DOHH2 (cell line): ENCODE results near the gene CCDC69.

Experiments used
- H3F3A ChIP-seq: fragments of 200-600 bp; sonication (generic), shearing (Covaris generic); 2 replicates; pipeline ENCODE4 v1.6.0; 2016; ENCODE audit warnings: antibody characterized with exemption, mild to moderate bottlenecking; ENCODE audit not compliant: control insufficient read depth, insufficient read depth
- H3K27ac ChIP-seq: fragments of 200-600 bp; sonication (generic); 2 replicates; pipeline ENCODE4 v1.5.1; 2014; ENCODE audit warnings: low read depth, mild to moderate bottlenecking, low read length, moderate library complexity
- H3K27me3 ChIP-seq: fragments of 200-600 bp; sonication (generic); 2 replicates; pipeline ENCODE4 v1.6.1; 2014; ENCODE audit warnings: mild to moderate bottlenecking, low read length, mixed read lengths; ENCODE audit not compliant: control insufficient read depth
- H3K36me3 ChIP-seq: fragments of 200-600 bp; sonication (generic); 2 replicates; pipeline ENCODE4 v1.6.1; 2014; ENCODE audit warnings: mild to moderate bottlenecking, low read length, moderate library complexity, mixed read lengths; ENCODE audit not compliant: control insufficient read depth
- H3K4me1 ChIP-seq: fragments of 200-600 bp; sonication (generic); 2 replicates; pipeline ENCODE4 v1.6.1; 2014; ENCODE audit warnings: mild to moderate bottlenecking, low read length, mixed read lengths; ENCODE audit not compliant: control insufficient read depth
- H3K4me2 ChIP-seq: fragments of 200-600 bp; sonication (generic); 2 replicates; pipeline ENCODE4 v1.6.0; 2014; ENCODE audit warnings: mild to moderate bottlenecking, low read length, moderate library complexity
- H3K4me3 ChIP-seq: fragments of 200-600 bp; sonication (generic); 2 replicates; pipeline ENCODE4 v1.5.1; 2014; ENCODE audit warnings: mild to moderate bottlenecking, low read length, mixed read lengths
- H3K79me2 ChIP-seq: fragments of 200-600 bp; sonication (generic); 2 replicates; pipeline ENCODE4 v1.6.1; 2014; ENCODE audit warnings: mild to moderate bottlenecking, low read length, mixed read lengths; ENCODE audit not compliant: control insufficient read depth
- H3K9me2 ChIP-seq: fragments of 200-600 bp; sonication (generic); replicated peaks from 2 replicates; pipeline ENCODE4 v1.6.1; 2014; ENCODE audit warnings: mild to moderate bottlenecking, low read length, mixed read lengths; ENCODE audit not compliant: control insufficient read depth
- H3K9me3 ChIP-seq: fragments of 200-600 bp; sonication (generic); 2 replicates; pipeline ENCODE4 v1.6.1; 2014; ENCODE audit warnings: antibody characterized with exemption, low read length, mixed read lengths; ENCODE audit not compliant: control insufficient read depth, insufficient read depth
- H4K20me1 ChIP-seq: fragments of 200-600 bp; sonication (generic); 2 replicates; pipeline ENCODE4 v1.6.0; 2014; ENCODE audit warnings: low read depth, mild to moderate bottlenecking, antibody characterized with exemption, low read length, moderate library complexity; ENCODE audit not compliant: control insufficient read depth, insufficient read depth
- CTCF ChIP-seq: fragments of 200-600 bp; sonication (generic); IDR thresholded peaks from one replicate; pipeline ENCODE4 v1.5.1; 2014; ENCODE audit warnings: antibody characterized with exemption, mild to moderate bottlenecking, low read depth, low read length; ENCODE audit not compliant: poor library complexity, severe bottlenecking
- EZH2phosphoT487 ChIP-seq: fragments of 200-600 bp; sonication (generic); IDR thresholded peaks from 2 replicates; pipeline ENCODE4 v1.6.1; 2017; ENCODE audit warnings: borderline replicate concordance, mild to moderate bottlenecking, antibody characterized with exemption, low read length, moderate library complexity, mixed read lengths

CCDC69 gene

GRCh38 chr5:151253605-151253950 lies 29.7 kb upstream of the CCDC69 start:
- H3F3A ChIP-seq, result 0 out of 2 replicates have a peak, but pooled peaks cover 7% of the 10 kb centered on the region
- H3K27me3 ChIP-seq, result no peaks in the 10 kb centered on the region
- H3K4me2 ChIP-seq, result peak overlapping the region; percentile 93
- H3K36me3 ChIP-seq, result peaks cover 25% of the 10 kb centered on the region
- peak overlapping the region; percentile 94 for H3K4me3 ChIP-seq
- peaks cover 66% of the 10 kb centered on the region for H3K4me1 ChIP-seq
- no peaks in the 10 kb centered on the region for H4K20me1 ChIP-seq
- no peaks in the 10 kb centered on the region for H3K9me3 ChIP-seq
- peak overlapping the region; percentile 56 for H3K27ac ChIP-seq
- TF ChIP-seq EZH2phosphoT487, result no peak
- TF ChIP-seq CTCF, result no peak
- no peaks in the 10 kb centered on the region for H3K9me2 ChIP-seq
- H3K79me2 ChIP-seq, result peaks cover 56% of the 10 kb centered on the region

- peaks cover 60% of the 10 kb centered on the region for H3K4me1 ChIP-seq
- peak within 1 kb of the TSS; percentile 94 for H3K4me3 ChIP-seq
- H4K20me1 ChIP-seq, result no peaks in the 10 kb centered on the region
- H3K9me2 ChIP-seq, result no peaks in the 10 kb centered on the region
- H3K36me3 ChIP-seq, result peaks cover 19% of the 10 kb centered on the region
- H3K4me2 ChIP-seq, result peak within 1 kb of the TSS; percentile 93
- TF ChIP-seq EZH2phosphoT487 (no peak), CTCF (no peak)
- H3K27me3 ChIP-seq, result no peaks in the 10 kb centered on the region
- H3K27ac ChIP-seq, result peak within 1 kb of the TSS; percentile 77
- 0 out of 2 replicates have a peak, but pooled peaks cover 7% of the 10 kb centered on the region for H3F3A ChIP-seq
- no peaks in the 10 kb centered on the region for H3K9me3 ChIP-seq
- peaks cover 50% of the 10 kb centered on the region for H3K79me2 ChIP-seq
Measured at GRCh38 chr5:151252762-151253604, 29.1 kb upstream of the CCDC69 start, which contains the start of gene GM2A. GM2A (plus strand) TSS chr5:151253185; CDS start chr5:151253217, 32 bp downstream.

GRCh38 chr5:151251621-151252020 lies 27.7 kb upstream of the CCDC69 start:
- peak overlapping the region; percentile 53 for H3K27ac ChIP-seq

More at GRCh38 chr5:151251621-151252020, 27.7 kb upstream of the CCDC69 start:
- Histone ChIP-seq H3K79me2 (peaks cover 37% of the 10 kb centered on the region), H3K27me3 (no peaks in the 10 kb centered on the region), H3K36me3 (peaks cover 10% of the 10 kb centered on the region), H3K4me3 (peak overlapping the region; percentile 73), H4K20me1 (no peaks in the 10 kb centered on the region), H3K9me2 (no peaks in the 10 kb centered on the region), H3F3A (0 out of 2 replicates have a peak, but pooled peaks cover 7% of the 10 kb centered on the region), H3K4me1 (peaks cover 46% of the 10 kb centered on the region), H3K4me2 (peak overlapping the region; percentile 67), H3K9me3 (no peaks in the 10 kb centered on the region)
- no peak for TF ChIP-seq EZH2phosphoT487
- no peak for TF ChIP-seq CTCF
